ENCODE measurements around the gene MARF1.
"Not testable (repeated sequence)": the region's sequence is repeated elsewhere in the genome, so short reads cannot be mapped to it uniquely, and the experiment has no call there.

MARF1 gene

GRCh38 chr16:15564604-15565339 lies 78.2 kb downstream of the MARF1 start:
- no peak for DNase-seq

DNA sequence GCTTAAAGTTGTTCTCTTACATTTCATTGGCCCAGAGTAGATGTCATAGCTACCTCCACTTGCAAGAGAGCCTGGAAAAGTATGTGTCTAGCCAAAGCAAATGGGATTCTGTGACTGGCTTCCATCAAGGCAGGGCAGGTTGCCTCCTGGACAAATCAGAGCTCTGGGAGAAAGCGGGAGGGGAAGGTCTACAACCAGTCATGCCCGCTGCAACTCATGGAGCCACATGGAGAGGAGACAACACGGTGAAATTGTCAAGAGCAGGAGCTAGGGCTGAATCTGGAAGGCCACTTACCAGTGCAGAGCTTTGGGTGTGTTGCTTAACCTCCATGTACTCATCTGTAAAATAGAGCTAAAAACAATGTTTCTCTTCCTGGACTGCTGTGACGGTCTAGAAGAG lies 83.8 kb downstream of the MARF1 start:
- DNase-seq: no peak

DNA sequence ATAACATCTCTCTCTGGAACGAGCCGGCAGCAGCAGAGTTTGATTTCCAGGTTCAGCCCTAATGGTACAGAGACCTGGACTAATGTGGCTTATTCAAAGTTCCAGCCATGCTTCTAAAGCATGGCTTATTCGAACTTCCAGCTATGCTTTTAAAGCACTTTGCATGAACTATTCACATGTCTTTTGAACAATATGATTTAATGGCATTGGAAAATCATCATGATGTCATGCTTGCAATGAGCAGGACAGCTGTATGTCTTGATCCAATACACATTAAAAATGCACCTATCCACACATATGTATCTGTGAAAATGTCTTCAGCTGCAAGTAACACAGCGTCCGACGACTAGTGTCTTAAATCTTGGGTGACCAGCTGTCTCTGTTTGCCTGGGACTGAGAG lies 85.7 kb downstream of the MARF1 start:
- DNase-seq: no peak

DNA sequence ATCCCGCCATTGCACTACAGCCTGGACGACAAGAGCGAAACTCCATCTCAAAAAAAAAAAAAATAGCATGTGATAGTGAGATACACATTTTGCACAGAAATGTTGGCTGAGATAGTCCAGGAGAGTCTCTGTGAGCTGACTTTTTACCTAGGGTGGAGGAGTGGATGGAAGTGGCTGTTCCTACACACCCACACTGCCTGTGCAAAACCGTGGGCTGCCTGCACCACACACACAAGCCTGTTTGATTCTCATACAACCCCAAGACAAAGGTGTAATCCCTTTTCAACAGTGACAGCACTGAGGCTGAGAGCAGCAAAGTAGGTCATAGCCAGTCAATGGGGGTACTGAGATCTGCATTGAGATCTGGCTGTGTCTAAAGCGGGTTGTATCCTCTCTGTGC lies 86.8 kb downstream of the MARF1 start:
- no peak for DNase-seq

- DNase-seq: no peak
Observed at GRCh38 chr16:15553313-15554088, 89.5 kb downstream of the MARF1 start.

DNA sequence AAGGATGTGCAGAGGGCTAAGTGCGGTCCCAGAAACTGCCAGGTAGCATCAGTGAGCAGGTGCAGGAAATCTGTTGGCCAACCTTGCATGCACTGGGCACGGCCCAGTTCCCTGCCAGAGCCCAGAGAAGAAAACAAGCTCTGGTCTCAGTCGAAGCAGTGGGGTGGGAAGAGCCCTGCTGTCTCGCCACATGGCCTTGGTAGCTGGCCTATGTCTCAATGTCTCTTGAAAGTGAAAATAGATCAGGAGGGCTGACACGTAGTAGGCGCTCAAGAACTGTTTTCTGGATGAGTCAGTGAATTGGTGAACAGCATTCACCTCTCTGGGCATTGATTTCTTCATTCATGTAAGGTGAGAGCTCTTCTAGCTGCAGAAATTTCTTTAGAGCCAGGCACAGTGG lies 90.4 kb downstream of the MARF1 start:
- peak; percentile 4 for DNase-seq

DNA sequence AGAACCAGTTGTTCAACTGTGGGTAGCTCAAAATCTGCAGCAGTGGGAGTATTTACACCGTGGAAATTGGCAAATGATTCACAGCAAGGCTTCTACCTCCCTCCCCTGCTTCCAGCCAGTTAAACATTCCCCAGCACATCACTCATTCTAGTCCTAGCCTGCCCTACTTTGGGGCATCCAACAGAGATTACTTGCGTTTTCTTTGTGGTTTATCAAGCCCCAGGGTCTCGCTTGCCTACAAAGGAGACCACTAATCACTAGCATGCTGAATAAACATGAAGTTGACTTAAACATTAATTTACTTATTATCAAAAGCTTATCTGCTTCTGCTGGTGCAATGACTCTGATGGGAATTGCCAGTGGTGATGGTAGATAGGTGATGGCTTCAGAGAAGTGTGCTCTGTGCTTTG lies 94.5 kb downstream of the MARF1 start:
- DNase-seq: no peak

GRCh38 chr16:15547768-15548096 lies 95.2 kb downstream of the MARF1 start:
- DNase-seq: no peak

DNA sequence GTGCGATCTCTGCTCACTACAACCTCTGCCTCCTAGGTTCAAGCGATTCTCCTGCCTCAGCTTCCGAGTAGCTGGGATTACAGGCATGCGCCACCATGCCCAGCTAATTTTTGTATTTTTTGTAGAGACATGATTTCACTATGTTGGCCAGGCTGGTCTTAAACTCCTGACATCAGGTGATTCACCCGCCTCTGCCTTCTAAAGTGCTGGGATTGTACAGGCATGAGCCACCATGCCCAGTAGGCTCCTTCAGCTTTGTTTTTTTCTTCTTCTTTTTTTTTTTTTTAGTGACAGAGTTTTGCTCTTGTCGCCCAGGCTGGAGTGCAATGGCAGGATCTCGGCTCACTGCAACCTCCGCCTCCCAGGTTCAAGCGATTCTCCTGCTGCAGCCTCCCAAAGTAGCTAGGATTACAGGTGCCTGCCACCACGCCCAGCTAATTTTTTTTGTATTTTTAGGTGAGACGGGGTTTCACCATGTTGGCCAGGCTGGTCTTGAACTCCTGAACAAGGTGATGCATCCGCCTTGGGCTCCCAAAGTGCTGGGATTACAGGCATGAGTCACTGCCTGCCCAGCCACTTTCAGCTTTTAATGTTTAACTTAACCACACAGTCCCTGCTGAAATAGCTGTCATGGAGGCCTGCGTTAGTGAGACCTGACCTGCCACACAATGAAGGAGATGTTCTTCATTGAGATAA lies 95.7 kb downstream of the MARF1 start:
- not testable (repeated sequence) for DNase-seq

GRCh38 chr16:15545544-15545943 lies 97.4 kb downstream of the MARF1 start:
- no peak for DNase-seq

DNA sequence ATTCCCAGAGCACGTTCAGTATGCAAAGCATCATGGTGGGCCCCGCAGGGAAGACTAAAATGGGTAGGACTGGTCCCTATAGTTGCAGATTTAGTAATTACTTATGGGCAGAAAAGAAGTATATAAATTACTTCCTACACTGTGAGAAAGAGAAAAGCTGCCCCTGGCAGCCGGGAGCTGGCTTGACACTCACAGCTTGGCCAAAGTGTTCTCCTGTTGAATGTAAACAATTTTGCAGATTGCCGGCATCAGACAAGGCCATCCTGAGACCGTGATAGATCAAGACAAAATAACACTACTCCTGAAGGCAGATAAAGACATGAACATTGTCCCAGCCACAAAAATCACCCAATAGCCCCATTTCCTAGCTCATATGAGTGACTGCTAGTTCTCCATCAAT lies 98.5 kb downstream of the MARF1 start:
- no peak for DNase-seq

Measured in CD4-positive, alpha-beta T cell treated with Interleukin-6 for 4 hours (primary cell).